ENCODE measurements around the gene MEF2A.

GRCh38 chr15:99662903-99663302 lies 97.1 kb downstream of the MEF2A start:
- no peak for TF ChIP-seq CTCF (IDR thresholded peaks at IDR 0.05; ENCODE audit: insufficient read depth, low read depth, low read length)
- TF ChIP-seq EZH2 (IDR thresholded peaks at IDR 0.05; ENCODE audit: insufficient read depth, low read length) = no peak
